ENCODE measurements around the gene CENPF.

- TF ChIP-seq POLR2A (IDR thresholded peaks at IDR 0.05), result no peak
- TF ChIP-seq, protein P1, sequence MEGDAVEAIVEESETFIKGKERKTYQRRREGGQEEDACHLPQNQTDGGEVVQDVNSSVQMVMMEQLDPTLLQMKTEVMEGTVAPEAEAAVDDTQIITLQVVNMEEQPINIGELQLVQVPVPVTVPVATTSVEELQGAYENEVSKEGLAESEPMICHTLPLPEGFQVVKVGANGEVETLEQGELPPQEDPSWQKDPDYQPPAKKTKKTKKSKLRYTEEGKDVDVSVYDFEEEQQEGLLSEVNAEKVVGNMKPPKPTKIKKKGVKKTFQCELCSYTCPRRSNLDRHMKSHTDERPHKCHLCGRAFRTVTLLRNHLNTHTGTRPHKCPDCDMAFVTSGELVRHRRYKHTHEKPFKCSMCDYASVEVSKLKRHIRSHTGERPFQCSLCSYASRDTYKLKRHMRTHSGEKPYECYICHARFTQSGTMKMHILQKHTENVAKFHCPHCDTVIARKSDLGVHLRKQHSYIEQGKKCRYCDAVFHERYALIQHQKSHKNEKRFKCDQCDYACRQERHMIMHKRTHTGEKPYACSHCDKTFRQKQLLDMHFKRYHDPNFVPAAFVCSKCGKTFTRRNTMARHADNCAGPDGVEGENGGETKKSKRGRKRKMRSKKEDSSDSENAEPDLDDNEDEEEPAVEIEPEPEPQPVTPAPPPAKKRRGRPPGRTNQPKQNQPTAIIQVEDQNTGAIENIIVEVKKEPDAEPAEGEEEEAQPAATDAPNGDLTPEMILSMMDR (IDR thresholded peaks at IDR 0.05), result peak; percentile 21 to 61 (median 49)
Measured at GRCh38 chr1:214660900-214661299, 57.9 kb downstream of the CENPF start.
